ENCODE measurements around the gene TFCP2L1. TPM values are rescaled to one million over a fixed set of nuclear protein-coding genes. Genes with fewer than 3 reads are reported as not detected.

Gene TFCP2L1
- total RNA-seq, 1 experiment from 2014 or later: 1.8 TPM

DNA sequence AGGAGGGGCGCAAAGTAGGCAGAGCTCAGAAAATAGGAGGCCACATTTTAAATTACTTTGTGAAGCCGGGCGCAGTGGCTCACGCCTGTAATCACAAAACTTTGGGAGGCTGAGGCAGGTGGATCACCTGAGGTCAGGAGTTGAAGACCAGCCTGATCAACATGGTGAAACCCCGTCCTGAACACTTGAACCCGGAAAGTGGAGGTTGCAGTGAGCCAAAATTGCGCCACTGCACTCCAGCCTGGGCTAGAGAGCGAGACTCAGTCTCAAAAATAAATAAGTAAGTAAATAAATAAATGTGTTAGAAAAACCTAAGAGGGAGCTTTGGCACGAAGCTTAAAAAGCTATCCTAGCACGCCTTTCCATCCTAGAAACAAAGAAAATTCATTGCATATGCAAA, 105.5 kb downstream of the TFCP2L1 start:
- H3K4ac ChIP-seq (ENCODE audit: low read depth, low read length): no peak overlapping the region
- H3K23ac ChIP-seq (ENCODE audit: insufficient read length, low read depth, low read length): no peak overlapping the region
- H2AK5ac ChIP-seq (ENCODE audit: insufficient read length, low read length): no peak overlapping the region
- no peak overlapping the region for H3K4me2 ChIP-seq (ENCODE audit: insufficient read depth, insufficient read length, low read length)
- H2AFZ ChIP-seq (ENCODE audit: low read length): no peak overlapping the region
- no peaks in the 10 kb centered on the region for H3K27me3 ChIP-seq (ENCODE audit: insufficient read depth, low read length)
- H3K14ac ChIP-seq (ENCODE audit: insufficient read depth, low read length): no peak overlapping the region
- Mint-ChIP-seq H3K4me1 (no peaks in the 10 kb centered on the region), H3K4me3 (no peak overlapping the region), H3K27ac (no peak overlapping the region), H3K27me3 (ENCODE audit: low read depth) (peaks cover 12% of the 10 kb centered on the region), H3K9me3 (no peaks in the 10 kb centered on the region), H3K36me3 (ENCODE audit: insufficient read depth in 1 of 3, low read depth in 3 of 3) (no peaks in the 10 kb centered on the region)
- H3K27ac ChIP-seq (ENCODE audit: insufficient read length, low read depth, low read length): no peak overlapping the region
- no peaks in the 10 kb centered on the region for H3K79me2 ChIP-seq (ENCODE audit: insufficient read depth, low read length)
- no peaks in the 10 kb centered on the region for H3K23me2 ChIP-seq (ENCODE audit: insufficient read length, low read depth, low read length, poor library complexity, severe bottlenecking)
- no peak overlapping the region for H2BK5ac ChIP-seq (ENCODE audit: insufficient read length, low read length)
- no peak overlapping the region for H2BK15ac ChIP-seq (ENCODE audit: low read depth, low read length)
- no peak overlapping the region for H3K18ac ChIP-seq (ENCODE audit: insufficient read length, low read depth, low read length)
- no peak overlapping the region for H3T11ph ChIP-seq (ENCODE audit: low read length)
- H2BK12ac ChIP-seq (ENCODE audit: insufficient read length, low read depth, low read length): no peak overlapping the region
- H3K4me1 ChIP-seq (ENCODE audit: insufficient read depth, low read length): no peaks in the 10 kb centered on the region
- no peak overlapping the region for H4K5ac ChIP-seq (ENCODE audit: insufficient read length, low read depth, low read length)
- H3K56ac ChIP-seq (ENCODE audit: insufficient read length, low read depth, low read length): no peak overlapping the region
- H3K9ac ChIP-seq (ENCODE audit: extremely low read depth, insufficient read length, low read length): no peak overlapping the region
- DNase-seq: no peak
- TF ChIP-seq, protein P1, sequence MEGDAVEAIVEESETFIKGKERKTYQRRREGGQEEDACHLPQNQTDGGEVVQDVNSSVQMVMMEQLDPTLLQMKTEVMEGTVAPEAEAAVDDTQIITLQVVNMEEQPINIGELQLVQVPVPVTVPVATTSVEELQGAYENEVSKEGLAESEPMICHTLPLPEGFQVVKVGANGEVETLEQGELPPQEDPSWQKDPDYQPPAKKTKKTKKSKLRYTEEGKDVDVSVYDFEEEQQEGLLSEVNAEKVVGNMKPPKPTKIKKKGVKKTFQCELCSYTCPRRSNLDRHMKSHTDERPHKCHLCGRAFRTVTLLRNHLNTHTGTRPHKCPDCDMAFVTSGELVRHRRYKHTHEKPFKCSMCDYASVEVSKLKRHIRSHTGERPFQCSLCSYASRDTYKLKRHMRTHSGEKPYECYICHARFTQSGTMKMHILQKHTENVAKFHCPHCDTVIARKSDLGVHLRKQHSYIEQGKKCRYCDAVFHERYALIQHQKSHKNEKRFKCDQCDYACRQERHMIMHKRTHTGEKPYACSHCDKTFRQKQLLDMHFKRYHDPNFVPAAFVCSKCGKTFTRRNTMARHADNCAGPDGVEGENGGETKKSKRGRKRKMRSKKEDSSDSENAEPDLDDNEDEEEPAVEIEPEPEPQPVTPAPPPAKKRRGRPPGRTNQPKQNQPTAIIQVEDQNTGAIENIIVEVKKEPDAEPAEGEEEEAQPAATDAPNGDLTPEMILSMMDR (conservative IDR thresholded peaks at IDR 0.05): no peak
- H3K79me1 ChIP-seq (ENCODE audit: insufficient read depth, low read depth, low read length, poor library complexity, severe bottlenecking): no peaks in the 10 kb centered on the region
- H2BK120ac ChIP-seq (ENCODE audit: low read depth, low read length, poor library complexity, severe bottlenecking): no peak overlapping the region
- no peak overlapping the region for H4K91ac ChIP-seq (ENCODE audit: insufficient read length, low read depth, low read length)
- no peak overlapping the region for H4K8ac ChIP-seq (replicated peaks; ENCODE audit: insufficient read length, low read depth, low read length)
- no peaks in the 10 kb centered on the region for H3K9me3 ChIP-seq (ENCODE audit: control insufficient read depth, low read depth, low read length)
- no peak overlapping the region for H2BK20ac ChIP-seq (ENCODE audit: low read depth, low read length, poor library complexity, severe bottlenecking)
- no CpG with 5 or more reads among the region's 10 CpGs for WGBS (ENCODE audit: extremely low coverage, insufficient read length, low lambda C conversion rate)
- no peaks in the 10 kb centered on the region for H4K20me1 ChIP-seq (ENCODE audit: control insufficient read depth, insufficient read depth, insufficient read length)

Measured in H9 (cell line).